ENCODE results near the gene NFATC1.

Gene NFATC1

DNA sequence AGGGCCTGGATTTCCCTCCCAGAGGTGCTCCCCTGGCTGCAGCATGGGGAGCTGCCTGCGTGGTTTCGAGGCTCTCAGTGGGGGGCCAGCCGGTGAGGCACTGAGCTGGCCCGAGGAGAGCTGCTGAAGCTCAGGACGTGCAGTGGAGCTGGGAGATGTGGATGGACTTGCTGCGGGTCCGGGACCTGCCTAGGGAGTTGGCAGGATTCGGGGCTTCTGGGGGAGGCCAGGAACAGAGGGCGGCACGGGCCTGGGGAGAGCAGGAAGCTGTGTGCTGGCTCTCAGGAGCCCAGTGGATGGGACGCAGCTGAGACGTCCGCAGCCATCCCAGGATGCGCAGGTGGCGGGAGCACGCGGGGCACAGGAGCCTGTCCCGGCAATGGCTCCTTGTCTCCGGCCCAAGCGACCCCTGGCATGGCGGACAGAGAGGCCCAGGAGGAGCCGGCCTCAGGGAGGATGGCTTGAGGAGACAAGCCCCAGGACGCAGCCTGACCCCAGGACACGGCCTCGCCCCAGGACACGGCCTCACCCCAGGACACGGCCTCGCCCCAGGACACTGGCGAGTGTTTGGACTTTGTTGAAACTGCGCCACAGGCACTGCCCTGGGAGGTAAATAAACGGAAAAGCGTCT lies 116.1 kb downstream of the NFATC1 start:
- no peak overlapping the region for H3K4me2 ChIP-seq (ENCODE audit: insufficient read depth, low read length)

DNA sequence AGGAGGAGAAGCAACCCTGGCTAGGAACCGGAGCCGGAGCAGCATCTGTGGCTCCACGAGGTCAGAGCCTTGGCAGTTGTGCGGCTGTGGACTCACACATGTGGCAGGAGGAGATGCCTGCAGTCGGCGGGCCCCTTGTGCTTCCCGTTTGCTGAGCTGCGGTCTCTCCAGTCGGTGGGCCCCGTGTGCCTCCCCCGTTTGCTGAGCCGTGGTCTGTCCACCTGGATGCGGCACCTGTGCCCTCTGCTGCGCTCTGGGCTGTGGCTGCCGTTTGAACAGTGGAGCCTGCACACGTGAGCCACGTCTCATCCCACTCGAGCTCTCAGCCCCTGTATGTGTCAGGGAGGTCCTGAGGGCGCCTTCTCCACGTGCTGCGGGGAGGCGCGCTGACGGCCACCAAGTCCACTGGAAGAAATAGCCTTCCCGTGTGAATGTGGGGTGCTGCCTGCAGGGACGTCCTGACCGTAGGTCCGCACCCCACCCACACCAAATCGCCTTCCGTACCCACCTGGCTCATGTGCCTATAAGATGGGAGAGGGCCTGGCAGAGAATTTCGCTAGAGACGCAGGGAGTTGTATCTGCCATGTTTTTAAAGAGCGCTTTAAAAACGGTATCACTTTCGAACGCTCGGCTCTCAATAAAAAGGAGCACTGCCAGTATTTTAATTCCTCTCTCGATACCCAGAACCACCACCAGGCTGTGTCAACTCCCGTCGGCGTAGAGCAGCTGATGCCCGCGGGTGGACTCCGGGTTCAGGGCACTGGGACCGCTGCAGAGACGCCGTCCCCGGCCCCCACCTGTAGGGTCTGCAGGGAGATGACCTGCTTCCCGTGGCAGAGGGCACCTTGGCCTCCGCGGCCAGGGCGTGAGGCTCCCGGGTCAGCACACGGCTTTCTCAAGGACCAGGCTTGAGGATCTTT lies 117.0 kb downstream of the NFATC1 start:
- no peak overlapping the region for H3K4me2 ChIP-seq (ENCODE audit: insufficient read depth, low read length)
- no peak for DNase-seq
- H3K27me3 ChIP-seq (ENCODE audit: insufficient read depth, low read length, poor library complexity), result no peaks in the 10 kb centered on the region
- H3K79me2 ChIP-seq (ENCODE audit: insufficient read depth, low read length), result no peaks in the 10 kb centered on the region
- H2AFZ ChIP-seq (ENCODE audit: low read depth, low read length), result no peak overlapping the region
- H3K27ac ChIP-seq (ENCODE audit: low read length), result no peak overlapping the region
- peaks cover 7% of the 10 kb centered on the region for H3K36me3 ChIP-seq (ENCODE audit: insufficient read depth, low read length)
- no peak overlapping the region for H3K9ac ChIP-seq (ENCODE audit: low read depth, low read length)
- H3K9me3 ChIP-seq (ENCODE audit: insufficient read depth, low read length, severe bottlenecking), result no peaks in the 10 kb centered on the region
- H3K4me3 ChIP-seq (ENCODE audit: low read depth in 1 of 2, low read length in 2 of 2), result no peak overlapping the region
- no peaks in the 10 kb centered on the region for H3K4me1 ChIP-seq (ENCODE audit: insufficient read depth, low read length)
- no peak for ATAC-seq (ENCODE audit: insufficient read depth, low read depth)
- no peaks in the 10 kb centered on the region; the same call in 1 of the 2 replicates for H4K20me1 ChIP-seq (ENCODE audit: insufficient read depth, low read length)
- TF ChIP-seq, protein P1, sequence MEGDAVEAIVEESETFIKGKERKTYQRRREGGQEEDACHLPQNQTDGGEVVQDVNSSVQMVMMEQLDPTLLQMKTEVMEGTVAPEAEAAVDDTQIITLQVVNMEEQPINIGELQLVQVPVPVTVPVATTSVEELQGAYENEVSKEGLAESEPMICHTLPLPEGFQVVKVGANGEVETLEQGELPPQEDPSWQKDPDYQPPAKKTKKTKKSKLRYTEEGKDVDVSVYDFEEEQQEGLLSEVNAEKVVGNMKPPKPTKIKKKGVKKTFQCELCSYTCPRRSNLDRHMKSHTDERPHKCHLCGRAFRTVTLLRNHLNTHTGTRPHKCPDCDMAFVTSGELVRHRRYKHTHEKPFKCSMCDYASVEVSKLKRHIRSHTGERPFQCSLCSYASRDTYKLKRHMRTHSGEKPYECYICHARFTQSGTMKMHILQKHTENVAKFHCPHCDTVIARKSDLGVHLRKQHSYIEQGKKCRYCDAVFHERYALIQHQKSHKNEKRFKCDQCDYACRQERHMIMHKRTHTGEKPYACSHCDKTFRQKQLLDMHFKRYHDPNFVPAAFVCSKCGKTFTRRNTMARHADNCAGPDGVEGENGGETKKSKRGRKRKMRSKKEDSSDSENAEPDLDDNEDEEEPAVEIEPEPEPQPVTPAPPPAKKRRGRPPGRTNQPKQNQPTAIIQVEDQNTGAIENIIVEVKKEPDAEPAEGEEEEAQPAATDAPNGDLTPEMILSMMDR (IDR thresholded peaks at IDR 0.05; ENCODE audit: borderline replicate concordance, extremely low read depth, low read length, poor library complexity, severe bottlenecking), result no peak
- TF ChIP-seq EZH2 (IDR thresholded peaks at IDR 0.05; ENCODE audit: borderline replicate concordance, low read depth, low read length, severe bottlenecking), result no peak

More for the DNA sequence above, 116.1 kb downstream of the NFATC1 start:
- Histone ChIP-seq H3K36me3 (ENCODE audit: insufficient read depth, low read length) (peaks cover 7% of the 10 kb centered on the region), H4K20me1 (ENCODE audit: insufficient read depth, low read length) (no peaks in the 10 kb centered on the region; the same call in 1 of the 2 replicates), H3K9ac (ENCODE audit: low read depth, low read length) (no peak overlapping the region), H3K4me1 (ENCODE audit: insufficient read depth, low read length) (no peaks in the 10 kb centered on the region), H2AFZ (ENCODE audit: low read depth, low read length) (no peak overlapping the region), H3K27ac (ENCODE audit: low read length) (no peak overlapping the region), H3K27me3 (ENCODE audit: insufficient read depth, low read length, poor library complexity) (no peaks in the 10 kb centered on the region), H3K9me3 (ENCODE audit: insufficient read depth, low read length, severe bottlenecking) (no peaks in the 10 kb centered on the region), H3K4me3 (ENCODE audit: low read depth in 1 of 2, low read length in 2 of 2) (no peak overlapping the region), H3K79me2 (ENCODE audit: insufficient read depth, low read length) (no peaks in the 10 kb centered on the region)
- no peak for TF ChIP-seq EZH2 (IDR thresholded peaks at IDR 0.05; ENCODE audit: borderline replicate concordance, low read depth, low read length, severe bottlenecking)
- DNase-seq (no peak), ATAC-seq (ENCODE audit: insufficient read depth, low read depth) (no peak)

DNA sequence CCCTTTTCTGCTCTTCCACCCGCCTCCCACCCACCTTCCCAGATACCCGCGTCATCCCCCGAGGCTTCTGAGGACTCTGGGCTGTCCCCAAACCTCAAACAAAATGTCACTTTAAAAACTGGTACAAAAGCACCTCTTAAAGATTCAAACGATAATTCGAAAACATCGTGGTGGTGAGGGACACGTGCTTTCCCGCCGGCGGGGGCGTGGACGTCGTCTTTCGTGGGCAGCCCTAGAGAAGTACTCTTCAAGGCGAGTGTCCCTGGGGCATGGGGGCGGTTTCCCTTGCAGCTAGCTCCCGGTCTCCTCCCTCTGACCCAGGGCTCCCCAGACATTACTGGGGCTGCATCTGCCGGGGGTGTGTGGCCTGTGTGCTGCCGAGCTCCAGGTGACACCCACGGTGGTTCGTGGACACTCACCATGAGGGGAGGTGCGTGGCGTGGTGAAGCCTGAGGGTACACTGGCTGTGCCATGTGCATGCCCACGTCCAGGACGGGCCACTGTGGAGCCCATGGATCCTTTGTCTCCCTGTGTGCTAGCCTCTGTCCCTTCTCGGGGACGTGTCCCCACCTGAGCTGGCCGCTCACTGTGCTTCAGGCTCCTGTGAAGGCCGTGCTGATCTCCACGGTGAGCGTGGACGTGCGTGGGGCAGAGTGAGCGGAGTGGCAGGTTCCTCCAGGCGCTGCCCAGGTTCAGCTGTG lies 117.8 kb downstream of the NFATC1 start:
- Histone ChIP-seq H3K27ac (ENCODE audit: low read length) (no peak overlapping the region), H3K36me3 (ENCODE audit: insufficient read depth, low read length) (peaks cover 7% of the 10 kb centered on the region), H3K9me3 (ENCODE audit: insufficient read depth, low read length, severe bottlenecking) (no peaks in the 10 kb centered on the region), H4K20me1 (ENCODE audit: insufficient read depth, low read length) (no peaks in the 10 kb centered on the region; the same call in 1 of the 2 replicates), H2AFZ (ENCODE audit: low read depth, low read length) (no peak overlapping the region), H3K4me1 (ENCODE audit: insufficient read depth, low read length) (no peaks in the 10 kb centered on the region), H3K9ac (ENCODE audit: low read depth, low read length) (no peak overlapping the region), H3K4me2 (ENCODE audit: insufficient read depth, low read length) (no peak overlapping the region), H3K79me2 (ENCODE audit: insufficient read depth, low read length) (no peaks in the 10 kb centered on the region), H3K4me3 (ENCODE audit: low read depth in 1 of 2, low read length in 2 of 2) (no peak overlapping the region), H3K27me3 (ENCODE audit: insufficient read depth, low read length, poor library complexity) (no peaks in the 10 kb centered on the region)
- ATAC-seq (ENCODE audit: insufficient read depth, low read depth) (no peak), DNase-seq (no peak)
- TF ChIP-seq, protein P1 (IDR thresholded peaks at IDR 0.05; ENCODE audit: borderline replicate concordance, extremely low read depth, low read length, poor library complexity, severe bottlenecking), result no peak
- TF ChIP-seq EZH2 (IDR thresholded peaks at IDR 0.05; ENCODE audit: borderline replicate concordance, low read depth, low read length, severe bottlenecking), result no peak

Measured in DND-41 (cell line).